GM23338 (cell line): ENCODE data around the gene SIAH1. TPM values are rescaled to one million over a fixed set of nuclear protein-coding genes. Genes with fewer than 3 reads are reported as not detected.

Experiments used
- ATAC-seq: fragments of 200-7000 bp; cut with Tn5 transposase; 3 replicates; pipeline ENCODE4 v1.9.1; 2020
- DNase-seq: peaks from one replicate; pipeline ENCODE4 v3.0.0-alpha.2; 2015; ENCODE audit warnings: low spot score
- H2AFZ ChIP-seq: fragments of 200-600 bp; sonication (generic); 2 replicates; pipeline ENCODE4 v1.8.0; 2016; ENCODE audit warnings: antibody characterized with exemption, mild to moderate bottlenecking, moderate library complexity
- H3F3A ChIP-seq: fragments of 200-600 bp; sonication (generic); replicated peaks from 2 replicates; pipeline ENCODE4 v1.8.0; 2017; ENCODE audit warnings: antibody characterized with exemption, mixed run types, low read depth
- H3K27ac ChIP-seq: fragments of 200-600 bp; sonication (generic); 2 replicates; pipeline ENCODE4 v1.6.1; 2016; ENCODE audit warnings: low read depth
- H3K27me3 ChIP-seq: fragments of 200-600 bp; sonication (generic); 2 replicates; pipeline ENCODE4 v1.8.0; 2016; ENCODE audit warnings: mild to moderate bottlenecking, mixed run types, moderate library complexity; ENCODE audit not compliant: insufficient read depth
- H3K36me3 ChIP-seq: fragments of 200-600 bp; sonication (generic); 2 replicates; pipeline ENCODE4 v1.8.0; 2016; ENCODE audit warnings: mild to moderate bottlenecking; ENCODE audit not compliant: insufficient read depth
- H3K4me1 ChIP-seq: fragments of 200-600 bp; sonication (generic); 2 replicates; pipeline ENCODE4 v1.8.0; 2016; ENCODE audit warnings: mild to moderate bottlenecking, moderate library complexity; ENCODE audit not compliant: insufficient read depth
- H3K4me2 ChIP-seq: fragments of 200-600 bp; sonication (generic); 2 replicates; pipeline ENCODE4 v1.7.1; 2017; ENCODE audit warnings: mixed run types
- H3K4me3 ChIP-seq: fragments of 200-600 bp; sonication (generic); 2 replicates; pipeline ENCODE4 v1.6.1; 2016; ENCODE audit warnings: mixed run types
- H3K79me2 ChIP-seq: fragments of 200-600 bp; sonication (generic); replicated peaks from 2 replicates; pipeline ENCODE4 v1.8.0; 2017; ENCODE audit warnings: mild to moderate bottlenecking; ENCODE audit not compliant: insufficient read depth
- H3K9me2 ChIP-seq: fragments of 200-600 bp; sonication (generic); 2 replicates; pipeline ENCODE4 v1.8.0; 2017; ENCODE audit not compliant: insufficient read depth
- H4K20me1 ChIP-seq: fragments of 200-600 bp; sonication (generic); replicated peaks from 2 replicates; pipeline ENCODE4 v1.8.0; 2017; ENCODE audit warnings: mild to moderate bottlenecking; ENCODE audit not compliant: insufficient read depth
- H3K27ac Mint-ChIP-seq: 2 replicates; pipeline ENCODE4 v1.8.0; 2020; ENCODE audit warnings: inconsistent platforms, mild to moderate bottlenecking, moderate library complexity, mixed read lengths
- H3K27me3 Mint-ChIP-seq: 3 replicates; pipeline ENCODE4 v1.8.0; 2022; ENCODE audit warnings: low read depth, mild to moderate bottlenecking, moderate library complexity, mixed read lengths, inconsistent platforms; ENCODE audit not compliant: insufficient read depth, poor library complexity
- H3K36me3 Mint-ChIP-seq: 3 replicates; pipeline ENCODE4 v1.8.0; 2021; ENCODE audit warnings: low read depth, mild to moderate bottlenecking, inconsistent platforms, moderate library complexity, mixed read lengths
- H3K4me1 Mint-ChIP-seq: 3 replicates; pipeline ENCODE4 v1.8.0; 2020; ENCODE audit warnings: mild to moderate bottlenecking, inconsistent platforms, mixed read lengths
- H3K4me3 Mint-ChIP-seq: 3 replicates; pipeline ENCODE4 v1.8.0; 2021; ENCODE audit warnings: moderate library complexity, mild to moderate bottlenecking, inconsistent platforms, mixed read lengths
- H3K9me3 Mint-ChIP-seq: 3 replicates; pipeline ENCODE4 v1.8.0; 2020; ENCODE audit warnings: moderate library complexity, mild to moderate bottlenecking, inconsistent platforms, mixed read lengths
- CREB1 ChIP-seq: fragments of 250-450 bp; sonication (Bioruptor Pico); IDR thresholded peaks from 2 replicates; pipeline ENCODE4 v1.5.0; 2020; ENCODE audit warnings: low read depth, mild to moderate bottlenecking, moderate library complexity
- CTCF ChIP-seq, 2 experiments: fragments of 200-600 bp in 1 of 2; sonication (generic) in 1 of 2; conservative IDR thresholded peaks; 2 replicates each; pipeline versions ENCODE4 v1.5.1 to v1.6.1; 2016 to 2017; ENCODE audit warnings: antibody characterized with exemption in 2 of 2, low read depth in 2 of 2, mild to moderate bottlenecking in 2 of 2, moderate library complexity in 1 of 2
- ETS1 ChIP-seq: IDR thresholded peaks from 2 replicates; pipeline ENCODE4 v1.6.1; 2016; ENCODE audit warnings: antibody characterized with exemption
- EZH2 ChIP-seq: fragments of 200-600 bp; sonication (generic); IDR thresholded peaks from one replicate; pipeline ENCODE4 v1.8.0; 2017; ENCODE audit warnings: antibody characterized with exemption, mild to moderate bottlenecking, low read depth; ENCODE audit not compliant: unreplicated experiment
- EZH2phosphoT487 ChIP-seq: fragments of 200-600 bp; sonication (generic); IDR thresholded peaks from one replicate; pipeline ENCODE4 v1.8.1; 2018; ENCODE audit warnings: antibody characterized with exemption; ENCODE audit not compliant: unreplicated experiment
- JUNB ChIP-seq: IDR thresholded peaks from one replicate; pipeline ENCODE4 v1.6.1; 2016; ENCODE audit warnings: antibody characterized with exemption; ENCODE audit not compliant: unreplicated experiment
- NANOG ChIP-seq: IDR thresholded peaks from 2 replicates; pipeline ENCODE4 v1.6.1; 2016; ENCODE audit warnings: antibody characterized with exemption, borderline replicate concordance
- POLR2AphosphoS5 ChIP-seq: IDR thresholded peaks from 2 replicates; pipeline ENCODE4 v1.6.1; 2016; ENCODE audit warnings: antibody characterized with exemption, low read depth
- REST ChIP-seq: IDR thresholded peaks from one replicate; pipeline ENCODE4 v1.6.1; 2018; ENCODE audit warnings: antibody characterized with exemption; ENCODE audit not compliant: unreplicated experiment
- STAT1 ChIP-seq: IDR thresholded peaks from one replicate; pipeline ENCODE4 v1.6.1; 2016; ENCODE audit warnings: antibody characterized with exemption; ENCODE audit not compliant: unreplicated experiment
- ZNF114 ChIP-seq: fragments of 250-450 bp; sonication (Bioruptor Pico); IDR thresholded peaks from 2 replicates; pipeline ENCODE4 v1.5.0; 2020; ENCODE audit warnings: mild to moderate bottlenecking, moderate library complexity
- ZNF331 ChIP-seq: fragments of 250-450 bp; sonication (Bioruptor Pico); IDR thresholded peaks from 2 replicates; pipeline ENCODE4 v1.5.0; 2020; ENCODE audit warnings: low read depth, mild to moderate bottlenecking, moderate library complexity
- ZNF462 ChIP-seq: fragments of 250-450 bp; sonication (Bioruptor Pico); IDR thresholded peaks from 2 replicates; pipeline ENCODE4 v1.5.0; 2020; ENCODE audit warnings: mild to moderate bottlenecking, moderate library complexity
- polyA plus RNA-seq: library from polyadenylated mRNA; unstranded; fragments of >200 nt; fragmentation: Nextera tagmentation; extraction: Ambion mirVana; gene quantifications from 2 replicates; pipeline ENCODE4 v1.2.1, GENCODE V29; 2016
- total RNA-seq: library from RNA; depleted of rRNA; stranded (reverse); fragments of >200 nt; shearing (Covaris generic); gene quantifications from 2 replicates; pipeline ENCODE4 v1.2.3, GENCODE V29; 2014

Gene SIAH1
- total and polyA plus RNA-seq, 2 experiments from 2014 or later = 42.0 to 52.7 TPM

GRCh38 chr16:48361012-48361411 lies 24.2 kb downstream of the SIAH1 start:
- H3K27ac Mint-ChIP-seq = no peak overlapping the region
- Histone ChIP-seq H4K20me1 (peaks cover 40% of the 10 kb centered on the region), H3K4me2 (no peak overlapping the region), H3K9me2 (no peaks in the 10 kb centered on the region), H3K4me3 (no peak overlapping the region), H2AFZ (no peak overlapping the region), H3K27me3 (no peaks in the 10 kb centered on the region), H3K36me3 (no peaks in the 10 kb centered on the region), H3F3A (peaks cover 7% of the 10 kb centered on the region; the same call in 1 of the 2 replicates), H3K27ac (no peak overlapping the region), H3K4me1 (peaks cover 19% of the 10 kb centered on the region), H3K79me2 (peaks cover 95% of the 10 kb centered on the region)
- H3K9me3 Mint-ChIP-seq = no peaks in the 10 kb centered on the region
- TF ChIP-seq NANOG = no peak
- TF ChIP-seq ZNF331 = no peak
- TF ChIP-seq EZH2phosphoT487 = no peak
- no peak for TF ChIP-seq STAT1
- no peak for TF ChIP-seq CREB1 (CRISPR knock-in tag)
- no peak for TF ChIP-seq ZNF462 (CRISPR knock-in tag)
- TF ChIP-seq ETS1 = no peak
- TF ChIP-seq REST = no peak
- no peak for TF ChIP-seq EZH2
- TF ChIP-seq ZNF114 = no peak
- no peak for TF ChIP-seq POLR2AphosphoS5
- no peak for TF ChIP-seq JUNB
- TF ChIP-seq CTCF (conservative IDR thresholded peaks at IDR 0.05; ENCODE audit: low read depth in 2 of 2) = no peak
- peaks cover 16% of the 10 kb centered on the region for H3K36me3 Mint-ChIP-seq
- H3K27me3 Mint-ChIP-seq = no peaks in the 10 kb centered on the region
- peaks cover 31% of the 10 kb centered on the region for H3K4me1 Mint-ChIP-seq
- no peak overlapping the region for H3K4me3 Mint-ChIP-seq
- ATAC-seq (no peak), DNase-seq (no peak)
